GM10266 (cell line): Measurements from ENCODE around the gene OPCML.

Experiments used
- DNase-seq: peaks from one replicate; pipeline ENCODE4 v3.0.0; 2012; ENCODE audit errors: extremely low spot score
- TF ChIP-seq, protein P1 (sequence below): IDR thresholded peaks from 2 replicates; pipeline ENCODE4 v1.5.1; 2012; ENCODE audit warnings: mild to moderate bottlenecking, low read depth; ENCODE audit not compliant: control insufficient read depth, insufficient read depth; ENCODE audit errors: missing control alignments

Gene OPCML

GRCh38 chr11:133263332-133263731 is 269.0 kb downstream of the OPCML start:
- TF ChIP-seq, protein P1, sequence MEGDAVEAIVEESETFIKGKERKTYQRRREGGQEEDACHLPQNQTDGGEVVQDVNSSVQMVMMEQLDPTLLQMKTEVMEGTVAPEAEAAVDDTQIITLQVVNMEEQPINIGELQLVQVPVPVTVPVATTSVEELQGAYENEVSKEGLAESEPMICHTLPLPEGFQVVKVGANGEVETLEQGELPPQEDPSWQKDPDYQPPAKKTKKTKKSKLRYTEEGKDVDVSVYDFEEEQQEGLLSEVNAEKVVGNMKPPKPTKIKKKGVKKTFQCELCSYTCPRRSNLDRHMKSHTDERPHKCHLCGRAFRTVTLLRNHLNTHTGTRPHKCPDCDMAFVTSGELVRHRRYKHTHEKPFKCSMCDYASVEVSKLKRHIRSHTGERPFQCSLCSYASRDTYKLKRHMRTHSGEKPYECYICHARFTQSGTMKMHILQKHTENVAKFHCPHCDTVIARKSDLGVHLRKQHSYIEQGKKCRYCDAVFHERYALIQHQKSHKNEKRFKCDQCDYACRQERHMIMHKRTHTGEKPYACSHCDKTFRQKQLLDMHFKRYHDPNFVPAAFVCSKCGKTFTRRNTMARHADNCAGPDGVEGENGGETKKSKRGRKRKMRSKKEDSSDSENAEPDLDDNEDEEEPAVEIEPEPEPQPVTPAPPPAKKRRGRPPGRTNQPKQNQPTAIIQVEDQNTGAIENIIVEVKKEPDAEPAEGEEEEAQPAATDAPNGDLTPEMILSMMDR: no peak
- no peak for DNase-seq

GRCh38 chr11:133258751-133259150 is 273.6 kb downstream of the OPCML start:
- TF ChIP-seq, protein P1: no peak
- no peak for DNase-seq

DNA sequence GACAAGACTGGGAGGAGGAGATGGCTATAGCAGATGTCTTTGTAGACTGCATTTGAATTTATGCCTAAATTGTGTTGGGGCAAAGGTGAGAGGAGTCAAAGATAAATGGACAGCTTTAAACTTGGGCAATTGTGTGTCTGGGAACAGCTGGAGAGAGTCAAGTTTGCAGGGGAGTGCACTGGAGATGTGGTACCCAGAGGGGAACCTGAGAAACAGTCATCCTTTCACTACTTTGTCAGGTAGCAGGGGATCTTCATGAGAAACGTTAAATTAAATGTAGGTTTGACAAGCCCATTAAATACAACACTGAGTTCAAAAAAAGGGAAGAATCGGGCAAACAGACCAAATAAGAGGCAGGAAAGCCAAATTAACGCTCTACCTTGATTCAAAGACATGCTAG is 277.7 kb downstream of the OPCML start:
- TF ChIP-seq, protein P1: no peak
- DNase-seq: no peak

DNA sequence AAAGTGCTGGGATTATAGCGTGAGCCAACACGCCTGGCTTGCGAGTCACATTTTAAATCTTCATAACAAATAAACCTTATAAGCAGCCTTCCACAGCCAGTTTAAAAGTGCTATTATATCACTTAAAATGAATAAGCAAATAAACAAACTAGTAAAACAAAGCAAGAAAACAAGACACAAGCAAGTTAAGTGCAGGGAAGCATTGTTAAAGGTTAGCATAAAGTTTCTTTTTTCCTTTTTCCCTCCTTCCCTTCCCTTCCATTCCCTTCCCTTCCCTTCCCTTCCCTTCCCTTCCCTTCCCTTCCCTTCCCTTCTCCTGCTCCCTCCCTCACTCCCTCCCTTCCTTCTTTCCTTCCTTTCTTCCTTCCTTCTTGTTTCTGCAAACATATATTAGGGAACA is 278.7 kb downstream of the OPCML start:
- TF ChIP-seq, protein P1: no peak
- DNase-seq: no peak

DNA sequence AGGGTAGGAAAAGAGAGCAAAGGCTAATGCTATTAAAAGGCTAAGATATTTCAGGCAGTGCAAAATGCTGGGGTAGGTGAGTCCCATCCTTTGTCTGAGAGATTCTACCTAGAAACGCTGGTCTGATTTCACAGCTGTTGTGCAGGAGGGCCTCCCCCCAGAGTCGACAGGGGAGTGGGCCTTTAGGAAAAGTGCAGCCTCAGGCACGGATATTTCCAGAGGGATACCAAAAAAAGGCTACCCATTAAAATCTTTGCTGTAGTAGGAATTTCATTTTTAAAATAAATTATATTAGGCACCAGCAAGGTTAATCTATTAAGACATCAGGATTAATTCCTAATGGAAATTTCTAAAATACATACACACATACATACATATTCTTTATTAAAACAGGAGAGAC is 280.5 kb downstream of the OPCML start:
- TF ChIP-seq, protein P1: no peak
- no peak for DNase-seq

DNA sequence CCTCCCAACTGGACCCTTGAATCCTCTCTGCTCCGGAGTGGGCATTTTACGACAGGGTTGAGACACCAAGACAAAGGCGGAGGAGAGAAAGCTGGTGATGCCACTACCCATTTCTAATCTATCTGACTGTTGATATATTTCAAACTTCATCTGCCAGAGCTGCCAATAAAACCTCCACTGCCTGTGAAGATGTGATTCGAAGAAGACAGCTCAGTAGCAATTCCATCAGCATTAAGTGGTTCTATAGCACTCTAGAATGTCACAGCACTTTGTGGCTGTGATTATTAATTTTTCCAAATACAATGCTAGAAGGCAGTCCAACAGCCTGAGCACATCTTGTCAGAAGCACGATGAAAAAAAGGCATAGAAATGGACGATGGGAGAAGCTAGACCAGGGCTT is 282.8 kb downstream of the OPCML start:
- no peak for DNase-seq
- TF ChIP-seq, protein P1: no peak

- TF ChIP-seq, protein P1: no peak
- DNase-seq: no peak
Observed at GRCh38 chr11:133249065-133249464, 283.2 kb downstream of the OPCML start.
